Measurements from ENCODE around the gene PPIB. TPM values are rescaled to one million over a fixed set of nuclear protein-coding genes. Genes with fewer than 3 reads are reported as not detected.

The PPIB gene
- total RNA-seq, 1 donor from 2014 or later: 1,074 TPM

- no peak for FAIRE-seq
- no peak for DNase-seq (ENCODE audit: low read depth)
- H3K27me3 ChIP-seq (ENCODE audit: control insufficient read depth, insufficient read depth, low read length): no peaks in the 10 kb centered on the region
- H3K36me3 ChIP-seq (ENCODE audit: control insufficient read depth, insufficient read depth, low read length): peaks cover 36% of the 10 kb centered on the region
- no peak for TF ChIP-seq CTCF (IDR thresholded peaks at IDR 0.05; ENCODE audit: insufficient read depth, low read length, severe bottlenecking)
- H3K4me3 ChIP-seq (ENCODE audit: low read depth, low read length): no peak overlapping the region
Measured at GRCh38 chr15:64133623-64134344, 29.0 kb downstream of the PPIB start.

DNA sequence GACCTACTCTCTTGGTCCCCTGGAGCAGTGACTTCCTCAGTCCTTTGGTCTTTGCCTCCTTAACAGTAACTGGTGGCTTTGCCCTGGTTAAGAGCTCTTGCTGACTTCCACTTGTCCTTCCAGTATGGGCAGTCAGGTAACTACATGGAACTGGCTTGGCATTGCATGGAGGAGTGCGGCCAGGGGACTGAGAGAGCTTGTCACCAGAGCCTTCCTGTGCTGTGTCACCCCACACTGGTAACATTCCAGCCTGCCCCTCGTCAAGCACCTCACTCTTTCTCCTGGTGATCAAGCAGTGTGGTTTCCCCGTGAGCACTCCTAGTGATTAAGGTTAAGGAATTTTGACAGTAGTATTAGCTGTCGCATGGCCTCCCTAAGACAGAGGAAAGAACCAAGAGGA, 30.6 kb downstream of the PPIB start:
- peaks cover 29% of the 10 kb centered on the region for H3K36me3 ChIP-seq (ENCODE audit: control insufficient read depth, insufficient read depth, low read length)
- no peak for FAIRE-seq
- no peak for TF ChIP-seq CTCF (IDR thresholded peaks at IDR 0.05; ENCODE audit: insufficient read depth, low read length, severe bottlenecking)

GRCh38 chr15:64131547-64131946, 31.3 kb downstream of the PPIB start:
- H3K27me3 ChIP-seq (ENCODE audit: control insufficient read depth, insufficient read depth, low read length): no peaks in the 10 kb centered on the region
- no peak overlapping the region for H3K4me3 ChIP-seq (ENCODE audit: low read depth, low read length)
- DNase-seq (ENCODE audit: low read depth) (no peak), FAIRE-seq (no peak)
- no peak for TF ChIP-seq CTCF (IDR thresholded peaks at IDR 0.05; ENCODE audit: insufficient read depth, low read length, severe bottlenecking)
- H3K36me3 ChIP-seq (ENCODE audit: control insufficient read depth, insufficient read depth, low read length): peaks cover 24% of the 10 kb centered on the region

More for the DNA sequence above, 30.6 kb downstream of the PPIB start:
- DNase-seq (ENCODE audit: low read depth): no peak
- H3K27me3 ChIP-seq (ENCODE audit: control insufficient read depth, insufficient read depth, low read length): no peaks in the 10 kb centered on the region
- H3K4me3 ChIP-seq (ENCODE audit: low read depth, low read length): no peak overlapping the region

GRCh38 chr15:64130159-64130558, 32.7 kb downstream of the PPIB start:
- no peak overlapping the region for H3K4me3 ChIP-seq (ENCODE audit: low read depth, low read length)
- H3K27me3 ChIP-seq (ENCODE audit: control insufficient read depth, insufficient read depth, low read length): no peaks in the 10 kb centered on the region
- DNase-seq (ENCODE audit: low read depth) (no peak), FAIRE-seq (no peak)
- peaks cover 25% of the 10 kb centered on the region for H3K36me3 ChIP-seq (ENCODE audit: control insufficient read depth, insufficient read depth, low read length)
- TF ChIP-seq CTCF (IDR thresholded peaks at IDR 0.05; ENCODE audit: insufficient read depth, low read length, severe bottlenecking): no peak

DNA sequence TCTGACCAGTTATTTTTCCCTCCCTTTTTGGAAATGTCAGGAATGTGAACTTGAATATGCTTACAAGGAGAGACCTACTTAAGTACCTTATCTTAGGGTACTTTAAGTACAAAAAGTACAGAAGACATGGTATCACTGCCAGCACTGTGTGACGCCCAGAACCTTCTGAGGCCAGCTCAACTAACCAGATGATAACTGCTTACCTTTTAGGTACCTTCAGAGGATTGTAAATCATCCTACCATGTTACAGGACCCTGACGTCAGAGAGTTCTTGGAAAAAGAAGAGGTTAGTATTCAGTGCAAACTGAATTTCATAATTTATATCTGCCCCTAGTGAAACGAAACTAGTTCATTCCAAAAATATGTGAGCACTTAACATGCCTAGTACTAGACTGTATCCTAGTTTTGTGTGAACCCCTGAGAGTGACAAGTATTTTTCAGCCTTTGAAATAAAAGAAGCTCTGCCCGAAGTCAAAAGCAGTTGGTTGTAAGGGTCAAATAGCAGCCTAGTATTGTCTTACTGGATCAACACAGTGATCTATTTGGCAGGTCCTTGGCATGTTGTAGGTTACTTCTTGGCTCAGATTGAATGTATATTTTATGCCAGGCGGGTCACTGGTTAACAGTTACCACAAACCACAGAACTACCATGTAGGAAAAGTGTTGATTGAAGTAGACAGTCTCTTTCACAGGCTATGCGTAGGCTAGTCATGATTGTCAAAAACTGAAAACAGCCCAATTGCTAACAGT, 35.1 kb downstream of the PPIB start:
- TF ChIP-seq CTCF (IDR thresholded peaks at IDR 0.05; ENCODE audit: insufficient read depth, low read length, severe bottlenecking): no peak
- Histone ChIP-seq H3K4me3 (ENCODE audit: low read depth, low read length) (no peak overlapping the region), H3K27me3 (ENCODE audit: control insufficient read depth, insufficient read depth, low read length) (no peaks in the 10 kb centered on the region), H3K36me3 (ENCODE audit: control insufficient read depth, insufficient read depth, low read length) (peaks cover 25% of the 10 kb centered on the region)
- FAIRE-seq (no peak), DNase-seq (ENCODE audit: low read depth) (no peak)

Data from bronchial epithelial cell (primary cell).